Neutrophil (primary cell): ENCODE results near the gene C5orf63.
"Not testable (repeated sequence)": the region's sequence is repeated elsewhere in the genome, so short reads cannot be mapped to it uniquely, and the experiment has no call there.

Experiments
- H3K27ac ChIP-seq: fragments of 200-600 bp; sonication (generic); 2 replicates; pipeline ENCODE4 v1.5.1; 2016; ENCODE audit warnings: mild to moderate bottlenecking, moderate library complexity
- H3K27me3 ChIP-seq: fragments of 200-600 bp; sonication (generic); 2 replicates; pipeline ENCODE4 v1.6.0; 2016; ENCODE audit warnings: mild to moderate bottlenecking
- H3K36me3 ChIP-seq: fragments of 200-600 bp; sonication (generic); 2 replicates; pipeline ENCODE4 v1.5.1; 2017
- H3K4me1 ChIP-seq, 2 experiments: fragments of 200-600 bp in 1 of 2; sonication (generic) in 1 of 2; 1 replicate in 1 of 2; 2 replicates in 1 of 2; pipeline versions ENCODE4 v1.5.1 to v1.6.1; 2013 to 2016; ENCODE audit warnings: low read depth in 1 of 2, low read length in 1 of 2, mild to moderate bottlenecking in 1 of 2, moderate library complexity in 1 of 2; ENCODE audit not compliant: control insufficient read depth in 1 of 2, insufficient read depth in 1 of 2
- H3K4me3 ChIP-seq, 2 experiments: fragments of 200-600 bp in 1 of 2; sonication (generic) in 1 of 2; 1 replicate in 1 of 2; 2 replicates in 1 of 2; pipeline ENCODE4 v1.5.1; 2013 to 2016; ENCODE audit warnings: low read depth in 1 of 2, low read length in 1 of 2, mild to moderate bottlenecking in 1 of 2, moderate library complexity in 1 of 2
- H3K9me3 ChIP-seq: fragments of 200-600 bp; sonication (generic); 2 replicates; pipeline ENCODE4 v1.5.1; 2016
- TF ChIP-seq, protein P1 (sequence below): fragments of 200-600 bp; sonication (generic); IDR thresholded peaks from 2 replicates; pipeline ENCODE4 v1.5.1; 2016; ENCODE audit warnings: antibody characterized with exemption

Gene C5orf63

DNA sequence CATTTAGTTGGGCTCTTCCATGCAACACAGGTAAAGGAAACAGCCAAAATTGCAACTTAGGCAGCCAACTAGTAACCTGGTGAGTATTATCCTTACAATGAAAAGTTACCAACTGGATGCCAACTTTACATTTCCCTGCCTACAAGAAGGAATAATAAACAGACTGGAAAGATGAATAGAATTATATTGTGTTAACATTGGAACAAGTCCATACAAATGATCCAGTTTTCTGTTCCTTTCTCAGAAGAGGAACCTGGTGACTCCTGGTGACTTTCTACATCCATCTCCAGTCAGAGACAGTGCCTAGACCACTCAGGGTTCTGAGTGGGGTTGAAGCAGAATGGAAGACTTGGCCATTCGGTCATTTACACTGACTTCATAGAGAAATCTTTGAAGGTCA lies 63.5 kb downstream of the C5orf63 start:
- Histone ChIP-seq H3K27me3 (no peaks in the 10 kb centered on the region), H3K9me3 (no peaks in the 10 kb centered on the region), H3K36me3 (no peaks in the 10 kb centered on the region), H3K4me1 (no peaks in the 10 kb centered on the region), H3K4me3 (no peak overlapping the region), H3K27ac (no peak overlapping the region)
- TF ChIP-seq, protein P1, sequence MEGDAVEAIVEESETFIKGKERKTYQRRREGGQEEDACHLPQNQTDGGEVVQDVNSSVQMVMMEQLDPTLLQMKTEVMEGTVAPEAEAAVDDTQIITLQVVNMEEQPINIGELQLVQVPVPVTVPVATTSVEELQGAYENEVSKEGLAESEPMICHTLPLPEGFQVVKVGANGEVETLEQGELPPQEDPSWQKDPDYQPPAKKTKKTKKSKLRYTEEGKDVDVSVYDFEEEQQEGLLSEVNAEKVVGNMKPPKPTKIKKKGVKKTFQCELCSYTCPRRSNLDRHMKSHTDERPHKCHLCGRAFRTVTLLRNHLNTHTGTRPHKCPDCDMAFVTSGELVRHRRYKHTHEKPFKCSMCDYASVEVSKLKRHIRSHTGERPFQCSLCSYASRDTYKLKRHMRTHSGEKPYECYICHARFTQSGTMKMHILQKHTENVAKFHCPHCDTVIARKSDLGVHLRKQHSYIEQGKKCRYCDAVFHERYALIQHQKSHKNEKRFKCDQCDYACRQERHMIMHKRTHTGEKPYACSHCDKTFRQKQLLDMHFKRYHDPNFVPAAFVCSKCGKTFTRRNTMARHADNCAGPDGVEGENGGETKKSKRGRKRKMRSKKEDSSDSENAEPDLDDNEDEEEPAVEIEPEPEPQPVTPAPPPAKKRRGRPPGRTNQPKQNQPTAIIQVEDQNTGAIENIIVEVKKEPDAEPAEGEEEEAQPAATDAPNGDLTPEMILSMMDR, result no peak

DNA sequence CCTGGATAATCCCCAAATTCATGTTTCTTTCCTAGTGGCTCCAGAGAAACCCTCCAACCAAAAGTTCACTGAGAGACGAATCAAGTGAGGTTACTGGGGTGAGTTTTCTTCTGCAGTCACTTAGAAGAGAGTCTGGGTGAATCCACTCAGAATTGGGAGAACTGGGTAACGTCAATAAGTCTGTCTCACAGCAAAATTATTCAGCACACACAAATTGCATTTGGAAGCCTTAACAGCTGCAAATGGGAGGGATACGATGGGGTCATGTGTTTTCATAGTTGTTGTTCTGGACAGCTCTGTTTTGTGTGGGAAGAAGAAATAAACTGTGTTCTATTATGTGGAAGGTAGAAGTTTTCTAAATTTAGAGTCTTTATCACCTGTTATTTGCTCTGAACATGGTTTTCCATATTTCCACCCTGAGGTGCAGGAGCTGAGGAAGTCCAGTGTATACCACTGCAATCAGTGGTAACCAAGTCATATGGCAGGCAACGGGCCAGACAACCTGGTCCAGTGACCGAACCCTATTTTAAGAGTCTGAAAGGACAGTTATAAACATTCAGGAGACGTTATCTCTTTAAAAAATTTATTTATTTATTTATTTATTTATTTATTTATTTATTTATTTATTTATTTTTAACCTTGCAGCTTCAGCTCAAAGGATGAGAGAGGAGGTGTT lies 64.9 kb downstream of the C5orf63 start:
- no peak overlapping the region for H3K4me3 ChIP-seq
- H3K9me3 ChIP-seq, result no peaks in the 10 kb centered on the region
- no peaks in the 10 kb centered on the region for H3K4me1 ChIP-seq
- no peaks in the 10 kb centered on the region for H3K27me3 ChIP-seq
- no peaks in the 10 kb centered on the region for H3K36me3 ChIP-seq
- TF ChIP-seq, protein P1, result no peak
- H3K27ac ChIP-seq, result no peak overlapping the region

DNA sequence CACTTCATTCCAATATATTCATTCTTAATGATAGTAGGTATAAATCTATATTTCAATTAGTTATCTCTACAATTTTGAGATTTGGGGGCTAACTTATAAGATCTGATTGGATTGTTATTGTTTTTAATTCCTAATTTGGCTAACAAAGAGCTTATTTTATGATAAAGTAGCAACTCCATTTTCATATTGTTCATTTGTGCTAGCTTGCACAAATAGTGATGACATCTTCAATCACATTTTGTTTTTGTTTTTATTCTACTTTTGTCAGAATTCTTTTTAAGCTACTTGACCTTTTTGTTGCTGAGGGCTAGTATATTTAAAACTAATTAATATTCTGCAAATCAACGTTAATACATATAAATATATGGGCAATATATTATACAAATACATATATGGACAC lies 65.8 kb downstream of the C5orf63 start:
- Histone ChIP-seq H3K4me1 (no peaks in the 10 kb centered on the region), H3K27me3 (no peaks in the 10 kb centered on the region), H3K36me3 (no peaks in the 10 kb centered on the region), H3K9me3 (no peaks in the 10 kb centered on the region), H3K4me3 (no peak overlapping the region), H3K27ac (no peak overlapping the region)
- TF ChIP-seq, protein P1, result no peak

DNA sequence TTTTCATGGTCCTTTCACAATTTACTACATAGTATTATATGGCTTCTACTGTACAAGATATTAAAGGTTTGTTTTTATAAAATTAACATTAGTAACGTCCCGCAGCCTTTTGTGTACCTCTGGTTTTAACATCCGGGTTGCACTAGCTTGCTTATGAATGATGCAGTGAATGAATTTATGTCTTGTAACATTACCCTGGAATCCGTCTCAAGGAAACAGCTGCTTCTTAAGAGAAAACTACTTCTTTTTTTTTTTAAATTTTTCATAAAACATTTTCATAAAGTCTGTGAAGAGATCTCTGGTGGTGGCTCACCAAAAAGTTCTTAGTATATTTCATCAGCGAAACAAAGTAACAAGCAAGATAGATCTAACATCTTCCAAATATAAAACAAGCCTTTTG lies 66.6 kb downstream of the C5orf63 start:
- Histone ChIP-seq H3K4me1 (no peaks in the 10 kb centered on the region), H3K27me3 (no peaks in the 10 kb centered on the region), H3K36me3 (no peaks in the 10 kb centered on the region), H3K9me3 (no peaks in the 10 kb centered on the region), H3K27ac (no peak overlapping the region), H3K4me3 (no peak overlapping the region)
- TF ChIP-seq, protein P1, result no peak

DNA sequence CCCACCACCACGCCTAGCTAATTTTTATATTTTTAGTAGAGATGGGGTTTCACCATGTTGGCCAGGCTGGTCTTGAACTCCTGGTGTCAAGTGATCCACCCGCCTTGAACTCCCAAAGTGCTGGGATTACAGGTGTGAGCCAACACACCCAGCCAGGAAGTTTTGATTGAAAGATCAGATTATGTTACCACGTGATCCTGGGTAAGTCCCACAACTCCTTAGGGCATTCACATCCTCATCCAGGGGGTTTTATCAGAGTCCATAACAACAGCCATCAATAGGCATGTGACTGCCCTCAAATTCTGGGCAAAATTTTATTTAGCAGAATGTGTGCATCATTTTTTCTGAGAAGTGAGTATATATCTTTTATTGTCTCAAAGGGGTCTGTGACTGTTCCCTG lies 68.0 kb downstream of the C5orf63 start:
- H3K27me3 ChIP-seq, H3K27ac ChIP-seq, H3K9me3 ChIP-seq, H3K36me3 ChIP-seq, H3K4me1 ChIP-seq, H3K4me3 ChIP-seq: not testable (repeated sequence)

DNA sequence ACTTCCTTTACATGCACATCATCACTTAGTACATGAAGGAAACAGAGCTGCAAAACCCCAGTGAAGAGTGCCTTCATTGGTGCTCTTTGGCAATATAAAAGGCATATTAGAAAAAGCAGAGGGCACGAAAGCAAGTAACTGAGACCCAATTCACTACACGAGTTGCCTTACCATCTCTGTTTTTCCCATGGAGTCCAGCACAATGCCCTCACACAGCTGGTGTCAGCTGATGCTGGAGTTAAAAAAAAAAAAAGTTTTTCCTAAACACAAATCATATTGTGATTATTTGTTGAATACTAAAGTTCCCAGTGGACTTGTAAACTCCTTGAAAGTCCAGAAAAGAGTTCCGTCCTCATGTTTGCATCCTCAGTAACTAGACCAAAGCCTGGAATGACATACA lies 68.6 kb downstream of the C5orf63 start:
- Histone ChIP-seq H3K27ac (no peak overlapping the region), H3K36me3 (no peaks in the 10 kb centered on the region), H3K4me1 (no peaks in the 10 kb centered on the region), H3K9me3 (no peaks in the 10 kb centered on the region), H3K27me3 (no peaks in the 10 kb centered on the region), H3K4me3 (no peak overlapping the region)
- TF ChIP-seq, protein P1, result no peak
